ENCODE data around the gene CCDC57.

DNA sequence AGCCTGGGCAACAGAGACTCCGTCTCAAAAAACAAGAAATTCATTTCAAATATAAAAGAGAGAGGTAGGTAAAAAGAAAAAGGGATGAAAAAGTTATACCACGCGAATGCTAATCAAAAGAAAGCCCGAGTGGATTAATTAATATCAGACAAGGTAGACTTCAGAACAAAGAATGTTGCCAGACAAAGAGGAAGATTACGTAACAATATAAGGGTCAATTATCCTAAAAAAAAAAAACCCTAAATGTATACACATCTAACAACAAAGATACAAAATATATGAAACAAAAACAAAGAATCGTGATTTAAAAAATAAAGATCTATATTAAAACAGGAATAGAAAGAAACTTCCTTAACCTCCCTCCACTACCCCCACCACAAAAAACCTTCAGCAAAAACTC, 44.1 kb downstream of the CCDC57 start:
- TF ChIP-seq CTCF (IDR thresholded peaks at IDR 0.05): no peak
- no peak for TF ChIP-seq POLR2A (IDR thresholded peaks at IDR 0.05)
- TF ChIP-seq POLR2AphosphoS5 (IDR thresholded peaks at IDR 0.05): no peak
